ENCODE measurements around the gene ELF1.

Gene ELF1

DNA sequence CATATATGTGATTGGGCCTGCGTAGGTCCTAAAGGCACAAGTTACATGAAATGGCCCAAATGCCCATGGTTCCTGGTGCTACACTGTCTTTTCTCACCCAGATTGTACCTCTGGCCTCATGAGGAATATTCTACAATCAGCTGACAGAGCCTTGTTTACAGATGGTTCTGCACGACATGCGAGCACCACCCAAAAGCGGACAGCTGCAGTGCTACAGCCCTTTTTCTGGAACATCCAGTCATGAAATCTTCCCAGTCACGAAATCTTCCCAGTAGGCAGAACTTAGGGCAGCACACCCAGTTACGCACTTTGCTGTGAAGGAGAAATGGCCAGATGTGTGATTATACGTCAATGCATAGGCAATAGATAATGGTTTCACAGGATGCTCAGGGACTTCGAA, 7.7 kb upstream of the ELF1 start:
- Histone ChIP-seq H4K20me1 (peaks cover 46% of the 10 kb centered on the region), H3K27ac (no peak overlapping the region), H3K27me3 (no peaks in the 10 kb centered on the region), H3K4me2 (no peak overlapping the region), H3K36me3 (peaks cover 52% of the 10 kb centered on the region), H3K4me3 (no peak overlapping the region), H3K9me3 (no peaks in the 10 kb centered on the region), H3K9ac (no peak overlapping the region), H3K4me1 (peaks cover 30% of the 10 kb centered on the region)
- no peak for TF ChIP-seq Cebpa-rat (IDR thresholded peaks at IDR 0.05)

DNA sequence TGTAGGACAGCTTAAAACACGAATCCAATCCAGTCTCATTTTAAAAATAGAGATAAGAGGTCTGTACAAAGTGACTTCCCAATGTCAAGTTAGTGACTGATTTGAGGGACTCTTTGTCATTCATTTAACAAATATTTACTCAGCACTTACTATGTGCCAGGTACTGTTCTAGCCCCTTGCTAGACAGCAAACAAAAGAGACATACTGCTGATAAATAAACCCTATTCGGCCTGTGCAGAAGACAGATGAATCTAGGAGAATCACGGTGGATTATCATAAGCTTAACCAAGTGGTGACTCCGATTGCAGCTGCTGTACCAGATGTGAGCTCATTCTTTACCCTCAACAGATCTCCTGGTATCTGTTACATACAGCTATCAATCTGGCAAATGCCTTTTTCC, 6.4 kb upstream of the ELF1 start:
- no peak overlapping the region for H3K9ac ChIP-seq
- H3K27ac ChIP-seq = no peak overlapping the region
- H3K4me2 ChIP-seq = no peak overlapping the region; the same call in 1 of the 2 replicates
- H4K20me1 ChIP-seq = peaks cover 42% of the 10 kb centered on the region
- H3K9me3 ChIP-seq = no peaks in the 10 kb centered on the region
- peaks cover 48% of the 10 kb centered on the region for H3K36me3 ChIP-seq
- no peak overlapping the region for H3K4me3 ChIP-seq
- peaks cover 43% of the 10 kb centered on the region for H3K4me1 ChIP-seq
- H3K27me3 ChIP-seq = no peaks in the 10 kb centered on the region
- no peak for TF ChIP-seq Cebpa-rat (IDR thresholded peaks at IDR 0.05)

DNA sequence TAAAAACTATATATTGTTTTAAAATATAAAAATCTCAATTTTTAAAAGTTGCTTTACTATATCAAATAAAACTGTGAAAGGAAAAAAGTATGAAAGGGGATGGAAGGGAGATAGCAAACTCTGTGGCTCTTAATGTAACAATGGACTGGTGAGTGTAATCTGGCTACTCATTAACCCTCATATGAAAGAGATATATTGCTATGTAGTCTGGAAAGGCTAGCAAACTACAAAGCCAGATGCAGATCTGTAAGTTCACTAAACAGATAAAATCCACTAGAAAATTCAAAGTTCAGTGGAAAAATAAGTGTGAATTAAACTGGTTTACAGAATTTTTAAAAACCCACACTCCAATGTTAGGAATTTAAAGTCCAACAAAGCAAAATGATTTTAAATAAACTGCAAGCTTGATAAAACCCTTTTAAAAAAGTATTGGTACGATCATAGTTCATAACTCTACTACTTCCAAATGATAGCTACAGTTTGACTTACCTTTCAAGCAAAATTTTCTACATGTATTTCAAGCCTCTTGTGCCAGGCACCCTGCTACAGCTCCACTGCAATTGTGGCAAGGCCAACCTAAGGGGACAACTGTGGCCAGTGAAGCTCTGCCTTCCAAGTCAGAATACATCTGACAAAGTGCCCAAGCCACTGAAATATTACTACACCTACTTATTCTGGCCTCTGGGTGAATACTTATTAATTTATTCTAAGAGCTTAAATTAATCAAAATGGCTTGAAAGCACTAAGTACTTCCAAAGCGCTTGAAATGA, 647 bp upstream of the ELF1 start:
- Histone ChIP-seq H3K4me1 (peaks cover 23% of the 10 kb centered on the region), H3K4me2 (peak overlapping the region; percentile 71), H3K27ac (peak overlapping the region; percentile 94), H3K9me3 (no peaks in the 10 kb centered on the region), H3K27me3 (no peaks in the 10 kb centered on the region), H3K4me3 (peak overlapping the region; percentile 76), H4K20me1 (peaks cover 6% of the 10 kb centered on the region; the same call in 1 of the 2 replicates), H3K36me3 (no peaks in the 10 kb centered on the region), H3K9ac (peak overlapping the region; percentile 96)
- no peak for TF ChIP-seq Cebpa-rat (IDR thresholded peaks at IDR 0.05)

DNA sequence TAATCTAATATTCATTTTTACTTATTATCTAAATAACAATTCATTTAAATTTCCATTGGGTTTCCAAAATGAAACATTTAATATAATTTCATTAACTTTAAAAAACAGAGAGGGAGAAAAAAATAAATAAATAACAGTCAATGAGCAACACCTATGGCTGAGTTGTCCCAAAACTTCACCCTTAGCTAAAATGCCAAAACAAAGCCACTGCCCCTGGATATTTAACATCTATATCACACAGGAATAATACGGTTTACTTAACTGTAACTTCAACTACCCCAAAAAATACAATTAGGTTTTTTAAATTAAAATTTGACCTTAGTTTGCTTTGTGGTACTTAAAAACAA, 541 bp downstream of the ELF1 start:
- H4K20me1 ChIP-seq = peaks cover 10% of the 10 kb centered on the region
- H3K9me3 ChIP-seq = no peaks in the 10 kb centered on the region
- H3K9ac ChIP-seq = peak overlapping the region; percentile 96
- peaks cover 5% of the 10 kb centered on the region; the same call in 1 of the 2 replicates for H3K36me3 ChIP-seq
- H3K4me2 ChIP-seq = peak overlapping the region; percentile 71; the same call in 1 of the 2 replicates
- TF ChIP-seq Cebpa-rat (IDR thresholded peaks at IDR 0.05) = no peak
- H3K4me3 ChIP-seq = peak overlapping the region; percentile 76
- H3K27ac ChIP-seq = peak overlapping the region; percentile 94
- no peaks in the 10 kb centered on the region for H3K27me3 ChIP-seq
- peaks cover 20% of the 10 kb centered on the region for H3K4me1 ChIP-seq

DNA sequence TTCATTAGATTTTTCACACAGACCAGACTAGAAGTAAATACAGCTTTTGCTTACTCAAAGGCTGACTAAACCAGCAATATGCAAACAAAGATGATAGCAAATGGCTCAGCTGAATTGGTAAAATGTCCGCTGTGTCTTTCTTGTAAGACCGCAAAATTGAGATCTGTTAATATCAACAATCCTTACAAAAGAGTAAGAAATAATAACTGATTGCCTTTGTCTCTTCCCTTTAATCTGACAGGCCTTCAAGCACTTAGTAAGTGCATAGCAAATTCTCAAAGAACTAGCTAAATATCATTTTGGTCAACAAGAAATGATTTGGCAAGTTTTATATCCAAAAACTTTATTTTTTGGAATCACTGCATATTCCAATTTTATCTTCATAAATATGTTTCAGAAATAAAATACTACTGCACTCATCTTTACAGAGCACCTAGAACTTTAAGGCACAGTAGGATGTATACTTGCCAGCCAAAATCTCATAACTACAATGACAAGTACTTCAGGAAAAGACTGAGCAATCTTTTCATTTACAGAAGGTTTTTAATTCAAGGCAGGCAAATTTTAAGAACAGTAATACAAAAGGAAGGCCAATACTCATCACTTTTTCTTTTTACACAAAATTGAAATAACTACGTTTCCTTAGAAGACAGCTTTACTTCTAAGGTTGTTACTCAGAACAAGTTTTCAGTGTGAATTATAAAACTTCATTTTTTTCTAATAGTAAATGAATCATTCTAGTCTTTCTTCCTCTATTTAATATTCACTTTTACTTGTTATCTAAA, 1.1 kb downstream of the ELF1 start:
- Histone ChIP-seq H3K4me3 (peak overlapping the region; percentile 76), H3K27me3 (no peaks in the 10 kb centered on the region), H3K4me1 (peaks cover 25% of the 10 kb centered on the region), H3K9me3 (no peaks in the 10 kb centered on the region), H3K4me2 (peak overlapping the region; percentile 65), H4K20me1 (peaks cover 15% of the 10 kb centered on the region), H3K9ac (peak overlapping the region; percentile 96), H3K27ac (peak overlapping the region; percentile 94), H3K36me3 (peaks cover 6% of the 10 kb centered on the region; the same call in 1 of the 2 replicates)
- TF ChIP-seq Cebpa-rat (IDR thresholded peaks at IDR 0.05) = no peak

DNA sequence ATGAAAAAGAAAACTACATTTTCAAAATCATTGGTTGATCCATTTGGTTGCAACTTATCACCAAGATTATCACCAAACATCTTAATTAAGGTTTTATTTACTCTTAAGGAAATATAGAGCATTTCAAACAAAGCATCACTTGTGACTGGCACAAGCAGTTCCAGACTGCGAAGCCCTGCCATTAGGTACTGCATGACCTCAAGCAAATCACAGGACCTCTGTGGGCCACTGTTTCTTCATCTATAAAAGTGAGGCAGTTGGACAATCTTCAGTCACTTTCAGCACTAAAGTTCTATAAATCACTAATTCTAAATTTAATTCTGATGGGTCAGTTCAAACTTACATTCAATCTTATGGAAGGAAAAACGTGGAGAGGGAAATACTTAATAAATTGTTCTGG, 2.0 kb downstream of the ELF1 start:
- Histone ChIP-seq H3K27me3 (no peaks in the 10 kb centered on the region), H3K4me1 (peaks cover 34% of the 10 kb centered on the region), H3K9ac (peak overlapping the region; percentile 96), H4K20me1 (peaks cover 22% of the 10 kb centered on the region), H3K36me3 (peaks cover 14% of the 10 kb centered on the region; the same call in 1 of the 2 replicates), H3K27ac (peak overlapping the region; percentile 94), H3K4me3 (peak overlapping the region; percentile 76), H3K4me2 (peak overlapping the region; percentile 65), H3K9me3 (no peaks in the 10 kb centered on the region)
- no peak for TF ChIP-seq Cebpa-rat (IDR thresholded peaks at IDR 0.05)

DNA sequence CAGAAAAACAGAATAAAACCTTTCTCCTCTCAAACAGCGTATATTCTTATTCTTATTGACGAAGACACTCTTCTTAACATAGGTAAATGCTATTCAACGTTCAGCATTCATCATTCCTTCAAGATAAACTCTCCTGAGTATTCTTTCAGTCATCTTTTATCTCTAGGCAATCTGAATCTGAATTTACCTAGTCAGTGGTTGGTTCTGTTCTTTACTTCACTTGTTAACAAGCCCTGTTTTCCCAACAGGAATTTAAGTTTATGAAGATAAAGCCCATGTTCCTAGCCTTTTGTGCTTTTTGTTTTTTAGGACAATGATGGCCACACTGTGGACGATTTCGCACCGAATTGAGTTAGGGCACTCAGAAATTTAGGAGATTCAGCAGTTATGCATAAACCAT, 3.2 kb downstream of the ELF1 start:
- H3K9me3 ChIP-seq = no peaks in the 10 kb centered on the region
- H3K27ac ChIP-seq = peak overlapping the region; percentile 94
- no peaks in the 10 kb centered on the region for H3K27me3 ChIP-seq
- H3K4me2 ChIP-seq = peak overlapping the region; percentile 93
- H3K36me3 ChIP-seq = peaks cover 24% of the 10 kb centered on the region
- H3K4me1 ChIP-seq = peaks cover 37% of the 10 kb centered on the region
- H4K20me1 ChIP-seq = peaks cover 33% of the 10 kb centered on the region
- TF ChIP-seq Cebpa-rat (IDR thresholded peaks at IDR 0.05) = no peak
- peak overlapping the region; percentile 96 for H3K9ac ChIP-seq
- H3K4me3 ChIP-seq = peak overlapping the region; percentile 76

DNA sequence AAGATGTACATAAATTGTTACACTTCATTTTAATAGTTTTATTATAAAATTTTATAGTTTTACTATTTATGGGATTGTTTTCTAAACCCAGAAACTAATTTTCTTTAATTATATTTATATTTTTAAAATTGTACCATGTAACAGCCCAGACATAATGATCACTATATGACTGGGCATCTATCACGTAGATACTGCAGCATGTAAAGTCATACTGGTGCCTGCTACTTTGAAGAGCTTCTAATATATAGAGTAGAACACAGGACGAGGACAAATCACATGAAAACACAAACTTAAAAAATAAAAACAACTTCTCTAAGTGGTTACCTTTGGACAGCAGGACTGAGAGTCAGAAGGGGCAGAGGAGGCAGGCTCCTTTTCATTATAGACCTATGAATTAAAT, 5.3 kb downstream of the ELF1 start:
- H3K4me1 ChIP-seq = peaks cover 44% of the 10 kb centered on the region
- H3K4me2 ChIP-seq = peak overlapping the region; percentile 93
- H3K27ac ChIP-seq = peak overlapping the region; percentile 94
- H3K9ac ChIP-seq = peak overlapping the region; percentile 96
- peaks cover 24% of the 10 kb centered on the region for H3K36me3 ChIP-seq
- H4K20me1 ChIP-seq = peaks cover 33% of the 10 kb centered on the region
- no peaks in the 10 kb centered on the region for H3K27me3 ChIP-seq
- no peaks in the 10 kb centered on the region for H3K9me3 ChIP-seq
- H3K4me3 ChIP-seq = peak overlapping the region; percentile 76
- TF ChIP-seq Cebpa-rat (IDR thresholded peaks at IDR 0.05) = no peak

DNA sequence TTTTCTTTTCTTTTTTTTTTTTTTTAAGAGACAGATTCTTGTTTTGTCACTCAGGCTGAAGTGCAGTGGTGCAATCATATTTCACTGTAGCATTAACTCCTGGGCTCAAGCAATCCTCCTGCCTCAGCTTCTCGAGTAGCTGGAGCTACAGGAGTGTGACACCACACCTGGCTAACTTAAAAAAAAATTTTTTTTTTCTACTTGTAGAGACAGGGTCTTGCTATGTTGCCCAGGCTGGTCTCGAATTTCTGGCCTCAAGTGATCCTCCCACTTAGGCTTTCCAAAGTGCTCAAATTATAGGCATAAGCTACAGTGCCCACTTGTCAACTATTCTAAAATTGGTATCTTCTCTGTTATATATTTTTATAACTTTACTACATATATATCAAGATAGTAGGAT, 6.6 kb downstream of the ELF1 start:
- peak overlapping the region; percentile 94 for H3K27ac ChIP-seq
- H3K9ac ChIP-seq = peak overlapping the region; percentile 68
- peaks cover 24% of the 10 kb centered on the region for H3K36me3 ChIP-seq
- H3K4me2 ChIP-seq = peak overlapping the region; percentile 87
- peaks cover 33% of the 10 kb centered on the region for H4K20me1 ChIP-seq
- H3K4me1 ChIP-seq = peaks cover 57% of the 10 kb centered on the region
- no peaks in the 10 kb centered on the region for H3K27me3 ChIP-seq
- TF ChIP-seq Cebpa-rat (IDR thresholded peaks at IDR 0.05) = no peak
- H3K4me3 ChIP-seq = peak overlapping the region; percentile 76
- no peaks in the 10 kb centered on the region for H3K9me3 ChIP-seq

All from BLaER1 (cell line).